Motor neuron (in vitro differentiated cells): ENCODE measurements around the gene APOBEC3B. TPM values are rescaled to one million over a fixed set of nuclear protein-coding genes. Genes with fewer than 3 reads are reported as not detected.
"Not testable (repeated sequence)": the region's sequence is repeated elsewhere in the genome, so short reads cannot be mapped to it uniquely, and the experiment has no call there.

Experiments used
- ATAC-seq, 8 experiments: fragments of 200-7000 bp; cut with Tn5 transposase; replicated peaks in 6 of 8; 2 replicates each; pipeline ENCODE4 v1.8.0; 2021; ENCODE audit warnings: mild to moderate bottlenecking in 8 of 8, moderate library complexity in 8 of 8
- H3K27ac ChIP-seq, 2 donors: fragments of 250-450 bp; sonication (Bioruptor Pico); 2 replicates each; pipeline ENCODE4 v1.9.0; 2021; ENCODE audit warnings: antibody characterized with exemption in 2 of 2, mild to moderate bottlenecking in 2 of 2, moderate library complexity in 1 of 2
- H3K4me1 ChIP-seq, 2 donors: fragments of 250-450 bp; sonication (Bioruptor Pico); replicated peaks in 1 of 2; 2 replicates each; pipeline ENCODE4 v1.6.1; 2021; ENCODE audit warnings: antibody characterized with exemption in 2 of 2, mild to moderate bottlenecking in 2 of 2, moderate library complexity in 1 of 2
- H3K4me3 ChIP-seq, 5 donors: fragments of 250-450 bp; sonication (Bioruptor Pico); 2 replicates each; pipeline ENCODE4 v1.9.0; 2021; ENCODE audit warnings: antibody characterized with exemption in 5 of 5, mild to moderate bottlenecking in 5 of 5, moderate library complexity in 4 of 5
- WGBS, 10 experiments: fragments of 450-650 bp; shearing (Covaris generic); methylation state at CpG; one replicate each; pipeline ENCODE4 v1.0.0; 2022; 5-methylcytosine and 5-hydroxymethylcytosine counted together
- in situ Hi-C, 9 experiments: fragments of 400-800 bp; cut with MboI; loops; one replicate each; pipeline ENCODE4 v1.15.0; 2021; ENCODE audit warnings: low sequenced_read_pairs in 9 of 9, low pct_unique_long_range_greater_than_20kb in 2 of 9; ENCODE audit not compliant: unreplicated experiment in 9 of 9
- total RNA-seq, 8 experiments: library from RNA; unstranded; fragments of 300-600 nt; gene quantifications; 2 replicates each; pipeline versions ENCODE4 v1.2.3 to v1.2.4, GENCODE V29; 2022

Gene APOBEC3B
- total RNA-seq, 8 experiments from 2014 or later, result 0.32 to 15.3 (median 1.1) TPM

DNA sequence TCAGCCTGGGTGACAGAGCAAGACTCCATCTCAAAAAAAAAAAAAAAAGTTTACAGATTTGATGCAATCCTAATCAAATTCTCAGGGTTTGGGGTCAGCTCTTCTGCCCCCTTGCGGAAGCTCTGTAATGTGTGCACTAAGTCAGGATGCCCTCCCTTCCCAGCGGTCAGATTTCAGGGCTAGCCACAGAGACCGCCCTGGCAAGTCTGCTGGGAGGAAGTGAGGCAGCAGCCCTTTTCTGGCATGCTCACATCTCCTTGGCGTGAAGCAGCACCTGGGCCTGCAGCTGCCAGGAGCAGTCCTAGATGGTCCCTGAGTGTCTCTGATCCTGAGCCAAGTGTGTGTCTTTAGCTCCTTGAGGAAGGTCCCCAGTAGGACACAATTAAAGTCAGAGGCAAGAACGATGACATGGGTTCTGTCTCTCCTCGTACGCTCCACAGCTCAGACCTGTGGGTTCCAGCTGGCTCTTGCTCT, 21.1 kb downstream of the APOBEC3B start:
- Histone ChIP-seq H3K27ac (no peak overlapping the region), H3K4me1 (peaks cover 0 to 7% of the 10 kb centered on the region in 2 donors), H3K4me3 (no peak overlapping the region)
- peak; percentile 85 to 99 (median 94) for ATAC-seq
- 15 to 60% (median 30%) methylated on average over 2 to 6 of the region's 7 CpGs; no CpG with 5 or more reads in 5 of the 10 experiments for WGBS, 10 experiments
- in situ Hi-C loops, result loop anchor here in 3 of 9 experiments (25.0 kb wide), 2 partner anchors 109 to 241 kb away; partner anchors contain the start of gene SUN2 (in 1 of the 3)

DNA sequence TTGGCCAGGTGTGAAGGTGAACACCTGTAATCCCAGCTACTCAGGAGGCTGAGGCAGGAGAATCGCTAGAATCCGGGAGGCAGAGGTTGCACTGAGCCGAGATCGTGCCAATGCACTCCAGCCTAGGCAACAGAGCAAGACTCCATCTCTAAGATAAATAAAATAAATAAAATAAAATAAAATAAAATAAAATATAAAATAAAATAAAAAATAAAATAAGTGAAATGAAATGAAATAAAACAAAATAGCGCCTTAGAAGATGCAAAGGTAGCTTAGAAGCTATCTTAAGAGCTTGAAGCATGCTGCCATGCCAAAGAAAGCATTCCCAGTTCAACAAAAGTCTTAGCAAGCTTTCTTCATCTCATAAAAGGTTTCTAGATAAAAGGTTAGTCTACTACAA, 25.0 kb downstream of the APOBEC3B start:
- no peak for ATAC-seq
- Histone ChIP-seq H3K27ac (no peak overlapping the region), H3K4me1 (peaks cover 0 to 4% of the 10 kb centered on the region in 2 donors), H3K4me3 (no peak overlapping the region)
- in situ Hi-C loops, result loop anchor here in 3 of 9 experiments (25.0 kb wide), 2 partner anchors 105 to 245 kb away; partner anchors contain the start of gene SUN2 (in 1 of the 3)
- 56 to 100% (median 97%) methylated on average over 1 to 5 of the region's 5 CpGs; no CpG with 5 or more reads in 1 of the 10 experiments for WGBS, 10 experiments

DNA sequence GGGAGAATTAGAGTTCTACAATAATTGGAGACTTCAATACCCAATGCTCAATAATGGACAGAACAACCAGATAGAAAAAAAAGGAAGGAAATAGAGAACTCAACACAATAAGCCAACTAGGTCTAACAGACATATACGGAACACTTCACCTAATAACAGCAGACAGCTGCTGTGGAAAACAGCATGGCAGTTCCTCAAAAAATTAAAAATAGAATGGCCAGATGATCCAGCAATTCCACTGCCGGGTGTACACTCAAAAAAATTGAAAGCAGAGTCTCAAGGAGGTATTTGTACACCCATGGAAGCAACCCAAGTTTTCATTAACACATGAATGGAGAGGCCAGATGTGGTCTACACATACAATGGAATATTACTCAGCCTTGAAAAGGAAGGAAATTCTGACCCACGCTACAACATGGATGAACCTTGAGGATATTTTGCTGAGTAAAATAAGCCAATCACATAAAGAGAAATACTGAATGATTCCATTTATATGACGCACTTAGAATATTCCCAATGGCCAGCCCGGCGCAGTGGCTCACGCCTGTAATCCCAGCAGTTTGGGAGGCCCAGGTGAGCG, 26.2 kb downstream of the APOBEC3B start:
- ATAC-seq, H3K27ac ChIP-seq, H3K4me3 ChIP-seq: not testable (repeated sequence)
- WGBS, 10 experiments, result 50 to 100% (median 89%) methylated on average over 2 to 8 of the region's 8 CpGs; no CpG with 5 or more reads in 2 of the 10 experiments
- peaks cover 9 to 13% of the 10 kb centered on the region in 2 donors for H3K4me1 ChIP-seq
- in situ Hi-C loops, result loop anchor here in 3 of 9 experiments (25.0 kb wide), 2 partner anchors 104 to 246 kb away; partner anchors contain the start of gene SUN2 (in 1 of the 3)

DNA sequence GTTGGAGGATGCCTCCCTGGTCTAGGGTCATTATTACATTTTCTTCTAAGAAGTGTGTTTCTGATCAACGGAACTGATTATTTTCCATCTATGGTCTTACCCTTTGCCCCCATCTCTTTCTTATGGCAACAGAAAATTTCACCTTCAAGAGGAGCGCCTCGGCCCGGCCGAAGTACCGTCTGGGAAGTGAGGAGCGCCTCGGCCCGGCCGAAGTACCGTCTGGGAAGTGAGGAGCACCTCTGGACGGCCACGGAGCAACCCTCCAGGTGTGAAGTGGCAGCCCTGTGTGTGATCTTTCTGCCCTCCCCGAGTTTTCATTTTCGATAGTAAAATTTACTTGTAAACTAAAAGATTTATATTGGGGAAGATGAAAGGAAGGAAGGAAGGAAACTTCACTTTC, 28.8 kb downstream of the APOBEC3B start:
- in situ Hi-C loops, result loop anchor here in 3 of 9 experiments (10.0 to 25.0 kb wide), 3 partner anchors 101 to 249 kb away; partner anchors contain the start of gene SUN2 (in 1 of the 3)
- Histone ChIP-seq H3K27ac (no peak overlapping the region), H3K4me1 (peaks cover 24 to 26% of the 10 kb centered on the region in 2 donors), H3K4me3 (no peak overlapping the region)
- ATAC-seq, result no peak
- 0 to 100% (median 80%) methylated on average over 1 to 14 of the region's 15 CpGs; no CpG with 5 or more reads in 3 of the 10 experiments for WGBS, 10 experiments

DNA sequence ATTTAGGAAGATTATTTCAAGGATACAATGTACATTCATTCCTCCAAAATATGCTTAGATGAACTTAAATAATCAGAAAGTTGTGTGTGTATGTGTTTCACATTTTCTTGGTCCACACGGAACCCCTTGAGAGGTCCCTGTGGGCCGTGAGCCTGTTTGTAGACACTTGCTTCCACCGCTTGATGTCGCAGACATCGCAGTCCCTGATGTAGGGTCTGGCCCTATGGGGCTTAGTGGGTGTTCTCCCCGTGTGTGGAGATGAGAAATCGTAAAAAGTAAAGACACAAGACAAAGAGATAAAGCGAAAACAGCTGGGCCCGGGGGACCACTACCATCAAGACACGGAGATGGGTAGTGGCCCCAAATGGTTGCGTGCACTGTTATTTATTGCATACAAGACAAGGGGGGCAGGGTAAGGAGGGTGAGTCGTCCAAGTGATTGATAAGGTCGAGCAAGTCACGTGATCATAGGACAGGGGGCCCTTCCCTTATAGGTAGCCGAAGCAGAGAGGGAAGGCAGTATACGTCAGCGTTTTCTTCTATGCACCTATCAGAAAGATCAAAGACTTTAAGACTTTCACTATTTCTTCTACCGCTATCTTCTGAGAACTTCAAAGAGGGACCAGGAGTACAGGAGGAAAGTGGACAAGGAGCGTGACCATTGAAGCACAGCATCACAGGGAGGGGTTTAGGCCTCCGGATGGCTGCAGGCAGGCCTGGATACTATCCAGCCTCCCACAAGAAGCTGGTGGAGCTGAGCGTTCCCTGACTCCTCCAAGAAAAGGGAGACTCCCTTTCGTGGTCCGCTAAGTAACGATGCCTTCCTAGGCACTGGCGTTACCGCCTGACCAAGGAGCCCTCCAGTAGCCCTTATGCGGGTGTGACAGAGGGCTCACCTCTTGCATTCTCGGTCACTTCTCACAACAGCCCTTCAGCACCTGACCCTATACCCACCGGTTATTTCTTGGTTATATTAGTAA, 30.7 kb downstream of the APOBEC3B start:
- Histone ChIP-seq H3K4me3 (no peak overlapping the region), H3K27ac (no peak overlapping the region), H3K4me1 (peaks cover 24 to 26% of the 10 kb centered on the region in 2 donors)
- in situ Hi-C loops, result loop anchor here in 3 of 9 experiments (10.0 to 25.0 kb wide), 3 partner anchors 99 to 251 kb away; partner anchors contain the start of gene SUN2 (in 1 of the 3)
- 30 to 93% (median 82%) methylated on average over 3 to 20 of the region's 29 CpGs; no CpG with 5 or more reads in 2 of the 10 experiments for WGBS, 10 experiments
- no peak for ATAC-seq

DNA sequence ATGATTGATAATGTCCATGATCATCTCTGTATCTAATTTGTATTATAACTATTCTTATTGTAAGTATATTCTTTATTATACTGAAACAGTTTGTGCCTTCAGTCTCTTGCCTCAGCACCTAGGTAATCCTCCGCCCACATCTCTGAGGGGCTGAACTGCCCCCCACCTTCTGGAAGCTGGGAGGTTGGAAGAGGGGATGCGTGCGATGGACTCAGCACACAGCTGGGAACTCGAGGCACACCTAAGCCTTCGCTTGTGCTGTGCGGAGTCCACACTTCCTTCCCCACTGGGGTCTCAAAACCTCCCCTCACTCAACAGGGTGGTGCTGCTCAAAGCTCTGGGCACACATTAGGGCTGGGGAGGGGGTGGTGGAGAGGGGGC, 31.4 kb downstream of the APOBEC3B start:
- in situ Hi-C loops, result loop anchor here in 3 of 9 experiments (10.0 to 25.0 kb wide), 3 partner anchors 99 to 251 kb away; partner anchors contain the start of gene SUN2 (in 1 of the 3)
- H3K4me1 ChIP-seq, result peaks cover 24 to 26% of the 10 kb centered on the region in 2 donors
- not testable (repeated sequence) for H3K4me3 ChIP-seq, ATAC-seq, H3K27ac ChIP-seq
- 100% methylated on average over 1 of the region's 6 CpGs; no CpG with 5 or more reads in 8 of the 10 experiments for WGBS, 10 experiments

DNA sequence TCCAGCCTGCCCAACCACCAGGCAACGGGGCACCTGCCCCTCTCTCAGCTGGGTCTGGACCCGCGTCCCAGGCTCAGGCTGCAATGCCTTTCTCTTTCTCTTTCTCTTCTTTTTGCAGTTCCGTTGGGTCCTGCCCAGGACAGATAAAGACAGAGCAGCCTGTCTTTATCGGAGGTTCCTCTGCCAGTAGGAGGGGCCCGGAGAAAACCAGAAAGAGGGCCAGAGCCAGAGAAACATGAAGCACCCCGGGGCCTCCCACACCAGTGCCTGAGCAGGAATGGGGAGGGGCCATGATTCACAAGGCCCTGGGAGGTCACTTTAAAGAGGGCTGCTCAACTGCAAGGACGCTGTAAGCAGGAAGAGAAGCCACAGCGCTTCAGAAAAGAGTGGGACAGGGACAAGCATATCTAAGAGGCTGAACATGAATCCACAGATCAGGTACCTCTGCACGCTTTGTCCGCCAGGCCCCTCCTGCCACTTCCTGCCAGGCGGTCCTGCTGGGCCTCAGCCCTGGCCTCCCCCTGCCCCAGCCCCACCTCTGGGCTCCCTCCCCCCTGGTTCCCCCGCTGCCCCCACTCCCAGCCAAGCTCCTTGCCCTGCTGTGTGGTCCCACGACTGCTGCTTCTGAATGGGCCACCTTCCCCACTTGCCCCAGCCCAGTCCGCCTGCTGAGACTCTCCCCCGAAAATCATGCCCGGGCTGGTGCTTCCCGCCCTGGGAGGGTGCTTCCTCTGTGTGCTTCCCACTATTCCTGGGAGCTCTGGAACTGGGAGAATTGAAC, 32.0 kb downstream of the APOBEC3B start, which contains the start of gene APOBEC3C:
TSS of gene APOBEC3C (plus strand) at position 316 of the 781 bp plus-strand sequence. CDS start at position 422, 106 bp downstream.
- Histone ChIP-seq H3K4me1 (peaks cover 24 to 26% of the 10 kb centered on the region in 2 donors), H3K27ac (peak within 1 kb of the TSS in 1 of 2 donors; percentile 64), H3K4me3 (peak within 1 kb of the TSS in 1 of 5 donors; percentile 2)
- 0 to 26% (median 10%) methylated on average over 1 to 6 of the region's 18 CpGs; no CpG with 5 or more reads in 5 of the 10 experiments for WGBS, 10 experiments
- ATAC-seq, result peak; percentile 93 to 96 (median 94)
- in situ Hi-C loops, result loop anchor here in 3 of 9 experiments (10.0 to 25.0 kb wide), 3 partner anchors 98 to 252 kb away; partner anchors contain the start of gene SUN2 (in 1 of the 3)

DNA sequence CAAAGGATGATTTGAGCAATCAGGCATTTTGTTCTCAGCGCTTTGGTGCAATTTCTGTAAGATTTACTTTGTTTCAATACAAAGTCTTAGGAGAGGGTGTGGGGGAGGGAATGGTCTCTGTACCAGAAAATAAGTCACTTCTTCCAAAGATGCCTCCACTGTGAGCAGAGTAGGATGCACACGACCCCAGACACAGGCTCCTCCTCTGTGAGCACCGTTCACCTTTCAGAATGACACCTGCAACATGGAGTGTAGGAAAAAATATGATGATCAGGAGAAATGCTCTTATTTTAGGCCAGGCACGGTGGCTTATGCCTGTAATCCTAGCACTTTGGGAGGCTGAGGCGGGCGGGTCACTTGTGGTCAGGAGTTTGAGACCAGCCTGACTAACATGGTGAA, 32.6 kb downstream of the APOBEC3B start:
- 0 to 60% (median 33%) methylated on average over 1 to 4 of the region's 6 CpGs; no CpG with 5 or more reads in 2 of the 10 experiments for WGBS, 10 experiments
- in situ Hi-C loops, result loop anchor here in 3 of 9 experiments (10.0 to 25.0 kb wide), 3 partner anchors 98 to 252 kb away; partner anchors contain the start of gene SUN2 (in 1 of the 3)
- H3K4me3 ChIP-seq, result peak overlapping the region in 1 of 5 donors; percentile 2
- H3K27ac ChIP-seq, result peak overlapping the region in 1 of 2 donors; percentile 64
- ATAC-seq, result peak in 3 of 8 experiments; percentile 4 to 9 (median 6)
- H3K4me1 ChIP-seq, result peaks cover 24 to 26% of the 10 kb centered on the region in 2 donors

DNA sequence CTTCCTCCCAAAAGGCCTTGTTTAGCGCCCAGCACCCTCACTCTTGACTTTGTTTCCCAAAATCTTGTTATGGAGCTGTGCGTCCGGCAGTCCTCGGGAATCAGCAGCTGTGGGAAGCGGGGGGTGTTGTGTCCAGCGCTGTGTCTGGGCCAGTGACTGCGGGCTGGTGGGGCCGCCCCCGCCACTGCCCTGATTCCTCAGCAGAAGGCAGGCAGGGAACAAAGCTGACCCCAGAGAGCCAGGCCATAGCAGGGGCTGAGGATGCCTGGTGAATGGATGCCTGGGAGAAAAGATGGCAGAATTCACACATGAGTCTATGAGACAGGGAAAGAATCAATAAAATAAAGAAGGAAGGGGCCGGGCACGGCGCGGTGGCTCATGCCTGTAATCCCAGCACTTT, 34.4 kb downstream of the APOBEC3B start:
- no peak for ATAC-seq
- Histone ChIP-seq H3K27ac (no peak overlapping the region), H3K4me3 (no peak overlapping the region), H3K4me1 (peaks cover 33 to 40% of the 10 kb centered on the region in 2 donors)
- WGBS, 10 experiments, result 92 to 100% (median 100%) methylated on average over 1 to 10 of the region's 13 CpGs; no CpG with 5 or more reads in 5 of the 10 experiments
- in situ Hi-C loops, result loop anchor here in 3 of 9 experiments (10.0 to 25.0 kb wide), 3 partner anchors 96 to 254 kb away; partner anchors contain the start of gene SUN2 (in 1 of the 3)

DNA sequence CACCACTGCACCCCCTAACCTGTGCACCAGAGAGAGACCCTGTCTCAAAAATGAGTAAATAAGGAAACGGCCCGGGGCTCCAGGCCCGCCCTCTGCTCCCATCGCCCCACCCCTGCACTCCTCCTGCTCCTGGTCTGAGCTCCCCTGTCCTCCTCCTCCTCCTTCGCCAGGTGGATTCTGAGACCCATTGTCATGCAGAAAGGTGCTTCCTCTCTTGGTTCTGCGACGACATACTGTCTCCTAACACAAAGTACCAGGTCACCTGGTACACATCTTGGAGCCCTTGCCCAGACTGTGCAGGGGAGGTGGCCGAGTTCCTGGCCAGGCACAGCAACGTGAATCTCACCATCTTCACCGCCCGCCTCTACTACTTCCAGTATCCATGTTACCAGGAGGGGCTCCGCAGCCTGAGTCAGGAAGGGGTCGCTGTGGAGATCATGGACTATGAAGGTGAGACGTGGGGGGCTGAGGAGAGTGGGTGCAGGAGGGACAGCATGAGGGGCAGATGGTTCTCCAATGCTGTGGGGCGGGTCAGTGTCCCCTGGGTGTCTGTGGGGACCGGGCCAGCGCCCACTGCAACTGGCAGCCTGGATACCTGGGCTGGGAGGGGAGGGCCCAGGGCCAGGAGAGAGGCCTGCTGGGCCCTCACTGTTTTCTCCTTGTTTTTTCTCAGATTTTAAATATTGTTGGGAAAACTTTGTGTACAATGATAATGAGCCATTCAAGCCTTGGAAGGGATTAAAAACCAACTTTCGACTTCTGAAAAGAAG, 35.6 kb downstream of the APOBEC3B start:
- ATAC-seq, result no peak

More for the DNA sequence above, 35.6 kb downstream of the APOBEC3B start:
- no peak overlapping the region for H3K27ac ChIP-seq
- peaks cover 33 to 39% of the 10 kb centered on the region in 2 donors for H3K4me1 ChIP-seq
- 61 to 100% (median 75%) methylated on average over 1 to 4 of the region's 18 CpGs; no CpG with 5 or more reads in 5 of the 10 experiments for WGBS, 10 experiments
- in situ Hi-C loops, result loop anchor here in 3 of 9 experiments (10.0 to 25.0 kb wide), 3 partner anchors 95 to 255 kb away; partner anchors contain the start of gene SUN2 (in 1 of the 3)
- no peak overlapping the region for H3K4me3 ChIP-seq
